HG03060 (cell line): ENCODE results near the gene ZNRF3.
"Not testable (repeated sequence)": the region's sequence is repeated elsewhere in the genome, so short reads cannot be mapped to it uniquely, and the experiment has no call there.

Experiments
- ATAC-seq: cut with Tn5 transposase; IDR thresholded peaks from one replicate; pipeline ENCODE4 v1.9.1; 2021; ENCODE audit warnings: low read depth, moderate number of reproducible peaks; ENCODE audit not compliant: unreplicated experiment

Gene ZNRF3

DNA sequence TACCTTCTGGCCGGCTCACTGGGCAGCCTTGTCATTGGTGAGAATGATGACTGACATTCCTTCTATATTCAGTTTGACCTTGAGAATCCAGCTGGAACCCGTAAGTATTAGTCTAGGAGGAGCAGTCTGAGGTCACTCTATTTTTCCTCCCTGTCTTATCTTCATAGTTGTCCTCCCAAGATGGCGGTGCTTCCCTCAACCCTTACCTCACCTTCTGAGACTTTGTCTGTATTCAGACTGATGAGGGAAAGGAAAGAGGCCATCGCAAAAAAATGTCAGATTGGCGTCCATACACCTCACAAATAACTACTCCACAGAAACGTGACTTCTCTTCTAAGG lies 195.5 kb downstream of the ZNRF3 start:
- no peak for ATAC-seq

DNA sequence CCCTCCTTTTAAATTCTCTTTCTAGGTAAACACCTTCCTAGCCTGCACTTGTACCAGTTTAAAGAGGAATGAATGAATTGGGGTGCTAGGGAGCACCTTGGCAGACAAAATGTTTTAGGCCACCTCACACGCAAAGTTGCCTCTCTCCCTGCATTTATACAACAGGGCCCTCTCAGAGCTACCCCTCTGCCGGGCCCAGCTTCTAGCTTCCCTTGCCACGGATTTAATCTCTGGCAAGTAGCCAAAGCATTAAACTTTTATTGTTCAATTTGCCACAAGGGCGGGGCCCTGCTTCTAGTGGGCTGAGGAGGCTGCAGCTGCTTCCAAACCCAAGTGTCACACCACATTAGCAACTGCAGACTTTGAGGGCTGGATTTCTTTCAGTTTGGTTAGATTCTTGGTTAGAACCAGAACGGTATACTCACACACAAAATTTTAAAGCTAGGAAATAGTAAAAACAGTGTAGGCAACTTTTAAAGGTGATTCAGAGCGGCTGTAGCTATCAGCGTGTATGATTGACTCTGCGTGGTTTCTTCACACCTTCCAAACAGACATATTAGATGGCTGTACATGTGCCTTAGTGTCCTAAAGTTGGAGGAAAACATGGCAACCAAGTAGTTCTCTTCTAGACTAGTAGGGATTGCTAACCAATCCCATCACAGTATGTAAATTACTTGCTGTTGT lies 196.0 kb downstream of the ZNRF3 start:
- ATAC-seq: no peak

- ATAC-seq: no peak
Measured at GRCh38 chr22:29080106-29080975, 197.0 kb downstream of the ZNRF3 start.

- ATAC-seq: no peak
Measured at GRCh38 chr22:29081517-29082236, 198.3 kb downstream of the ZNRF3 start.

DNA sequence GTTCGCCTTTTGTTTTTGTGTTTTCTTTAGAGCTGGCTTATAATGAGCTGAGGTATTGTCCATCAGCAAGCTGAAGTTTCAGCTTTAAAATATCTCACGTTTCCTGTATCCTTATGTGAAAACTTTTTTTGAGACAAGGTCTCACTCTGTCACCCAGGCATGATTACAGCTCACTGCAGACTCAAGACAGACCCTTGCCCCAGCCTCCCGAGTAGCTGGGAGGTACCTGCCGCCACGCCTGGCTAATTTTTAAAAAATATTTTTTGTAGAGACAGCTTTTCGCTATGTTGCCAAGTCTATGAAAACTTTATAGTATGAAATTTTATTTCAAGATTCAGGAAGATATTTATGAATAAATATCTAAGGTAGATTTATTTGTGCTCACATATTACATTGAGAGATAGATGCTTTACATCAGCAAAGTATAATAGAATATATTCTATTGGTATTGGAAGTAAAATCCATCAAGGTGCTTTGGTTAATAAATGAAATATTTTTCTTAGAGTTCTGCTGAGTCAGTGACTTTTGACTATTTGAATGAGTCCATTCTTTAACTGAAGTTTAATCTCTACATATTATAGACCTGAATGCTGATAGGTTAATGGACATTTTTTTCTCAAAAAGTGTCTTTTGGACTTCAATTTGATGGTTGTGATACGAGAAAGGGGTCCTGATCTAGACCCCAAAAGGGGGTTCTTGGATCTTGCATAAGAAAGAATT lies 199.6 kb downstream of the ZNRF3 start:
- ATAC-seq: no peak

DNA sequence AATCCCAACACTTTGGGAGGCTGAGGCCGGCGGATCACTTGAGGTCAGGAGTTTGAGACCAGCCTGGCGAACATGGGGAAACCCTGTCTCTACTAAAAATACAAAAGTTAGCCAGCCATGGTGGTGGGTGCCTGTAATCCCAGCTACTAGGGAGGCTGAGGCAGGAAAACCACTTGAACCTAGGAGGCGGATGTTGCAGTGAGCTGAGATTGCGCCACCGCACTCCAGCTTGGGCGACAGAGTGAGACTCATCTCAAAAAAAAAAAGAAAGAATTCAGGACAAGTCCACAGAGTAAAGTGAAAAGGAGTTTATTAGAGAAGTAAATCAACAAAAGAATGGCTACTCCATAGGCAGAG lies 200.2 kb downstream of the ZNRF3 start:
- ATAC-seq: not testable (repeated sequence)

- no peak for ATAC-seq
Measured at GRCh38 chr22:29083933-29084591, 200.7 kb downstream of the ZNRF3 start.

DNA sequence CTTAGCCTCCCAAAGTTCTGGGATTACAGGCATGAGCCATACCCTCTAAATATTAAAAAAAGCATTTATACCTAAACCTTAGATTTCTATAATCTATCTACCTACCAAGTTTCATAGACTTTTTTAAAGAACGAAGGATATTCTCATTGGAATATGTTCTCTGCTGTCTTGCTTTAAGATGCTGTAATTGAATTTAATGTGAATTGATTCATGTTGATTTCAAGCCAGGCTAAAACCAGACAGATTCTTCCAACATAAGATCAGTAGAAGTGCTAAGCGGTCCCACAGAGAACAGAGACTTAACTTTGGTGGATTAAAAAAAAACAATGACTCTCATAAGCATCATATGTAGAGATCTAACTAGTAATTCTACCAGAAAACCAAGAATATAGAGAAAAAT lies 203.6 kb downstream of the ZNRF3 start:
- ATAC-seq: no peak

DNA sequence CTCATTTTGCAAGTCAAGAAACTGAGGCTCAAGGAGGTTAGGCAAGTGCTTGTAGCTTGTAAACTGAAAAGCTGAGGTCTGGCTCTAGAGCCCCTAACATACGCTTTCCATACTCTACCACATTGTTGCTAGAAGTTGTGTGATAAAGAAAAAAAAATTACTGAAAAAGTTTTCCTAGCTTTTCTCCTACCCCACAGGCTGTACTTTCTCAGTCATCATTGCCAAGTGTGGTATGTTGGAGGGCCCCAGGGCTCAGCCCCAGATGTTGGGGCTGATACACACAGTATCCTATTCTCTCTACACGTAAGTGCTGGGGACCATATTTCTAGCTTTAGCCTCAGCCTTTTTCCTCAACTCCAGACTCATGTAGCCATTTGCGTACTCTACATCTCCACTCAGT lies 205.4 kb downstream of the ZNRF3 start:
- no peak for ATAC-seq

DNA sequence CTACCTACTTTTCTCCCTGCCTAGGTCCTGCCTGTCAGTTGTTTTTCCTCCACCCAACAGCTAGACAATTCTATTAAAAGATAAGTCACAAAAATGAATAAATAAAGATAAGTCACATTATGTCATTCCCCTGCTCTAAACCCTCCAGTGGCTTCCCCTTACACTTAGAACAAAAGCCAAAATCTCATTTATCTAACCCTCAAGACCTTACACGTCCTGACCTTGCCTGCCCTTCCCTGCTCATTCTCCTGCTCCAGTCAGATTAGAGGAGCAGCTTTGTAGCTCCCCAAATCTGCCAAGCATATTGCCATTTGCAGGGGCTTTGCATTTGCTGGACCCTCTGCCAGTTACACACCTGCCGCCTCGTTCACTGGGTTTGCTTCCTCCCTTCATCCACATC lies 206.1 kb downstream of the ZNRF3 start:
- no peak for ATAC-seq

DNA sequence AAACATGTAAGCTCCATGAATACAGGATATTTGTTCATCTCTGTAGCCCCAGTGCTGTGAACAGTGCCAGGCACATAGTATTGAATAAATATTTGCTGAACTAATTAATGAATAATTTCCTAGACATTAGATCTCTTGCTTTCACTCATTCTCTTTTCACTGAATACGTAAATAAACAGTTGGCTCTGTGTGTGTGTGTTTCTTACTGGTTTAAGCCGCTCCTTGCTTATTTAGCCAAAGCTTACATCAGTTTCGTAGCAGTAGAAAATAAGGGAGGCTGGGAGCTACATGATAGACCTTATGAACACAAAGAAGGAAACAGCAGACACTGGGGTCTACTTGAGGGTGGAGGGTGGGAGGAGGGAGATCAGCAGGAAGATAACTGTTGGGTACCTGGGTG lies 206.7 kb downstream of the ZNRF3 start:
- ATAC-seq: no peak

GRCh38 chr22:29092243-29092642 lies 208.9 kb downstream of the ZNRF3 start:
- no peak for ATAC-seq

- no peak for ATAC-seq
Measured at GRCh38 chr22:29093030-29093429, 209.7 kb downstream of the ZNRF3 start.

DNA sequence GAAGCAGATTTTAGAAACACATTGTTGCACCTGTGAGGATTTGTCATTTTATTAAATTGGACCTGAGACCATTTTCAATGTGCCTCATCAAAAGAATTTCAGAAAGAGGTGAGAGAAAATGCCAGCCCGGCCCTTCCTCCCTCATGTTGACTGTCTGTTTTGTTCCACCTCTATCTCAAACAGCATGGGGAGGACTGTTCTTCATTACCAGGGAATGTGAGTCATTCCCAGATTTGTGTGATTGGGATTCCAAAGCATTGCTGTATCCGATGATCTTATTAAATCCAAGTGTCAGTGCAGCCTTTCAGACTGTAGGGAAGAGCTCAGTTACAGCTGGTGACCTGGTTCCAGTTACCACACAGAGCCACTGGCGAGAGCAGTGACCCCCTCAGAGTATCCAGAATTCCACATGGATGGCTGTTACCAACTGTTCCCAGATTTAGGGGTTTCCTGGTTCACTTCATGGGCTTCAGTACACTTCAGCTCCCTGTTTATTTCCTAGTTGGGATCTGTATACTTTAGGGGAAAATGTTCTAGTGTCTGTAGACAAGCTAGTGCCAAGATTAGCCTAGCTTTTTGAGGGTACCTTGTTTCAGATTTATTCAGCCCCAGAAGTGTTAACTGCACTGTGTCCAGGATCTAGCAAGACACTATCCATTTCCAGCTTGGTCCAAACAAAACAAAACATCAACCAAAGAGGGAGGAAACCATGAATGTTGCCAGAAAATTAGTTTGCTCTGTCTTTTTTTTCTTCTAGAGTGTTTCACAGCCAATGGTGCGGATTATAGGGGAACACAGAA lies 210.3 kb downstream of the ZNRF3 start:
- no peak for ATAC-seq

- no peak for ATAC-seq
Measured at GRCh38 chr22:29095459-29095858, 212.1 kb downstream of the ZNRF3 start.

GRCh38 chr22:29096736-29097669 lies 213.6 kb downstream of the ZNRF3 start:
- ATAC-seq: no peak

DNA sequence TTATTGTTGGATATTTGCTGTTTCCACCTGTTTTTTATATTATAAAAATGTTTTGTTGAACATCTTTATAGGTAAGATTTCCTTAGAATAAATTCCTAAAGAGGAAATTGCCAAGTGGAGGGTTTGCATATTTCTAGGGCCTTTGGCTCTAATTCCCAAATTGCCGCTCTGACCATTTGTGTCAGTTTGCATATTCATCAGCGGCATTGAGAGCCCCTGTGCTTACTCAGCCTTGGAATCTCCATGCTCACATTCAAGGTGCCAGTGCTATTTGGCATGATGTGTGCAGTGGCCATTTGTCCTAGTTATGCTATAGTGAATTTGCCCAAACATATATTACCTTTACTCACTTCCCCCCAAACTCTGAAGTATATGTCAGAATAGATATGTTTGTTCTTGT lies 214.9 kb downstream of the ZNRF3 start:
- ATAC-seq: no peak

DNA sequence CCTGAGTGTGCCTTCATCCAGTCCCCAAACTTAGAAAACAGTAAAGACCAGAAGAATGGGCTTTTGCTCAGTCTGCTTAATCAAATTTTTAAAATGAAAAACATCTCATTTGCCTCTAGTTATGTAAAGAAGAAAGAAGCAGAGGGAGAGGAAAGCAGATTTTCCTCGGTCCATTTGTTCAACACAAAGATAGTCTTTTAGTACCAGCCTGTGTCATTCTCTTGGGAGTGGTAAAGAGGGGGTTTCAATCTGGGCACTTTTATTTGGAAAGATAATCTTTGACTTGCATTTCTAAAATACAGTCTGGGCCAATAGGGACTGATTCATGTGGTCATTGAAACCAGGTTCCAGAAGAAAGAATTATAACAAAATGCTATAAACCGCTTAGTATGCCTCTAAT lies 218.9 kb downstream of the ZNRF3 start:
- no peak for ATAC-seq

GRCh38 chr22:29103121-29103520 lies 219.7 kb downstream of the ZNRF3 start:
- no peak for ATAC-seq
